ENCODE results near the gene PCSK9. TPM values are rescaled to one million over a fixed set of nuclear protein-coding genes. Genes with fewer than 3 reads are reported as not detected.

PCSK9 gene
- total and polyA plus RNA-seq, 2 experiments from 2014 or later = 77.6 to 327 TPM

- Histone ChIP-seq H3K79me2 (replicated peaks; ENCODE audit: insufficient read depth) (peaks cover 3% of the 10 kb centered on the region; the same call in 1 of the 2 replicates), H3K9me2 (ENCODE audit: insufficient read depth) (no peaks in the 10 kb centered on the region), H3K27me3 (ENCODE audit: insufficient read depth) (no peaks in the 10 kb centered on the region), H3K4me2 (no peak overlapping the region), H3K4me3 (no peak overlapping the region), H2AFZ (no peak overlapping the region), H4K20me1 (replicated peaks; ENCODE audit: insufficient read depth) (peaks cover 10% of the 10 kb centered on the region), H3K36me3 (ENCODE audit: insufficient read depth) (peaks cover 70% of the 10 kb centered on the region), H3K4me1 (ENCODE audit: insufficient read depth) (no peaks in the 10 kb centered on the region), H3F3A (replicated peaks; ENCODE audit: low read depth) (peaks cover 31% of the 10 kb centered on the region), H3K27ac (ENCODE audit: low read depth) (no peak overlapping the region)
- no peak for DNase-seq (ENCODE audit: low spot score)
- peaks cover 8% of the 10 kb centered on the region for H3K27me3 Mint-ChIP-seq (ENCODE audit: insufficient read depth, low read depth, poor library complexity)
- no peak overlapping the region for H3K4me3 Mint-ChIP-seq
- TF ChIP-seq POLR2AphosphoS5 (IDR thresholded peaks at IDR 0.05; ENCODE audit: low read depth) = no peak; the same call in 1 of the 2 replicates
- TF ChIP-seq ZNF462 (CRISPR knock-in tag; IDR thresholded peaks at IDR 0.05) = no peak
- TF ChIP-seq NANOG (IDR thresholded peaks at IDR 0.05; ENCODE audit: borderline replicate concordance) = no peak
- no peak for TF ChIP-seq ZNF331 (CRISPR knock-in tag; IDR thresholded peaks at IDR 0.05; ENCODE audit: low read depth)
- no peak for TF ChIP-seq CTCF (conservative IDR thresholded peaks at IDR 0.05; ENCODE audit: low read depth in 2 of 2)
- TF ChIP-seq JUNB (IDR thresholded peaks at IDR 0.05; ENCODE audit: unreplicated experiment) = no peak
- TF ChIP-seq REST (IDR thresholded peaks at IDR 0.05; ENCODE audit: unreplicated experiment) = no peak
- TF ChIP-seq ETS1 (IDR thresholded peaks at IDR 0.05) = no peak
- TF ChIP-seq EZH2phosphoT487 (IDR thresholded peaks at IDR 0.05; ENCODE audit: unreplicated experiment) = no peak
- no peak for TF ChIP-seq STAT1 (IDR thresholded peaks at IDR 0.05; ENCODE audit: unreplicated experiment)
- TF ChIP-seq EZH2 (IDR thresholded peaks at IDR 0.05; ENCODE audit: low read depth, unreplicated experiment) = no peak
- H3K36me3 Mint-ChIP-seq (ENCODE audit: low read depth) = peaks cover 40% of the 10 kb centered on the region
- no peaks in the 10 kb centered on the region for H3K9me3 Mint-ChIP-seq
- H3K4me1 Mint-ChIP-seq = no peaks in the 10 kb centered on the region
- no peak for ATAC-seq
- no peak overlapping the region for H3K27ac Mint-ChIP-seq
These were observed 18.1 kb downstream of the PCSK9 start for GRCh38 chr1:55057270-55057955.
